Hematopoietic multipotent progenitor cell treated with erythropoietin and hydrocortisone succinate and interleukin-3 and kit ligand, for 6 days (in vitro differentiated cells): Measurements from ENCODE around the gene PLPP3.
A peak's percentile ranks its signal among the peaks of the same experiment; 100 is the strongest.

Source experiments
- DNase-seq: peaks from one replicate; pipeline ENCODE4 v3.0.0-alpha.2; 2015

Gene PLPP3

GRCh38 chr1:56545711-56546110, 33.7 kb downstream of the PLPP3 start:
- no peak for DNase-seq

GRCh38 chr1:56543783-56544612, 35.4 kb downstream of the PLPP3 start:
- DNase-seq, result no peak

GRCh38 chr1:56542651-56543050, 36.7 kb downstream of the PLPP3 start:
- no peak for DNase-seq

- DNase-seq, result no peak
These were observed 38.0 kb downstream of the PLPP3 start for GRCh38 chr1:56541408-56541807.

- no peak for DNase-seq
These were observed 38.9 kb downstream of the PLPP3 start for GRCh38 chr1:56540467-56540866.

- DNase-seq, result no peak
These were observed 39.8 kb downstream of the PLPP3 start for GRCh38 chr1:56539520-56539931.

- DNase-seq, result no peak
These were observed 40.8 kb downstream of the PLPP3 start for GRCh38 chr1:56538532-56538931.

- no peak for DNase-seq
These were observed 41.7 kb downstream of the PLPP3 start for GRCh38 chr1:56537660-56538059.

GRCh38 chr1:56535939-56536338, 43.4 kb downstream of the PLPP3 start:
- no peak for DNase-seq

- DNase-seq, result no peak
These were observed 44.0 kb downstream of the PLPP3 start for GRCh38 chr1:56535362-56535761.

GRCh38 chr1:56534130-56534651, 45.2 kb downstream of the PLPP3 start:
- DNase-seq, result no peak

GRCh38 chr1:56533621-56534020, 45.7 kb downstream of the PLPP3 start:
- DNase-seq, result no peak

- DNase-seq, result no peak
These were observed 46.2 kb downstream of the PLPP3 start for GRCh38 chr1:56533197-56533596.

- no peak for DNase-seq
These were observed 47.0 kb downstream of the PLPP3 start for GRCh38 chr1:56532350-56532683.

- no peak for DNase-seq
These were observed 47.6 kb downstream of the PLPP3 start for GRCh38 chr1:56531624-56532349.

- no peak for DNase-seq
These were observed 49.6 kb downstream of the PLPP3 start for GRCh38 chr1:56529801-56530200.

- no peak for DNase-seq
These were observed 51.6 kb downstream of the PLPP3 start for GRCh38 chr1:56527548-56528302.

GRCh38 chr1:56526571-56527174, 52.7 kb downstream of the PLPP3 start:
- no peak for DNase-seq

GRCh38 chr1:56525489-56526041, 53.8 kb downstream of the PLPP3 start:
- peak; percentile 59 for DNase-seq

GRCh38 chr1:56524263-56524662, 55.1 kb downstream of the PLPP3 start:
- no peak for DNase-seq

GRCh38 chr1:56522680-56523079, 56.7 kb downstream of the PLPP3 start:
- DNase-seq, result no peak

- no peak for DNase-seq
These were observed 59.3 kb downstream of the PLPP3 start for GRCh38 chr1:56520016-56520601.
